Activated T-cell treated with anti-CD3 and anti-CD28 coated beads, Interleukin-2, amount 50 U/mL, for 1 hour (primary cell): ENCODE data around the gene SMAD6.
A peak's percentile ranks its signal among the peaks of the same experiment; 100 is the strongest.
"Not testable (repeated sequence)": the region's sequence is repeated elsewhere in the genome, so short reads cannot be mapped to it uniquely, and the experiment has no call there.

Experiments
- DNase-seq: peaks from one replicate; pipeline ENCODE4 v3.0.0-alpha.2; 2020

SMAD6 gene

GRCh38 chr15:66677336-66677735, 24.7 kb upstream of the SMAD6 start:
- DNase-seq = no peak

- DNase-seq = no peak
Measured at GRCh38 chr15:66679061-66679656, 22.9 kb upstream of the SMAD6 start.

GRCh38 chr15:66679657-66680108, 22.4 kb upstream of the SMAD6 start:
- no peak for DNase-seq

GRCh38 chr15:66680502-66680901, 21.5 kb upstream of the SMAD6 start:
- DNase-seq = no peak

- DNase-seq = no peak
Measured at GRCh38 chr15:66681395-66681794, 20.6 kb upstream of the SMAD6 start.

GRCh38 chr15:66682246-66682645, 19.8 kb upstream of the SMAD6 start:
- no peak for DNase-seq

- no peak for DNase-seq
Measured at GRCh38 chr15:66682865-66683264, 19.2 kb upstream of the SMAD6 start.

GRCh38 chr15:66684136-66684681, 17.8 kb upstream of the SMAD6 start:
- no peak for DNase-seq

GRCh38 chr15:66685638-66686150, 16.3 kb upstream of the SMAD6 start:
- DNase-seq = no peak

- DNase-seq = not testable (repeated sequence)
Measured at GRCh38 chr15:66690912-66691311, 11.1 kb upstream of the SMAD6 start.

- no peak for DNase-seq
Measured at GRCh38 chr15:66691727-66692126, 10.3 kb upstream of the SMAD6 start.

- no peak for DNase-seq
Measured at GRCh38 chr15:66692391-66692790, 9.6 kb upstream of the SMAD6 start.

GRCh38 chr15:66692808-66693596, 9.0 kb upstream of the SMAD6 start:
- DNase-seq = no peak

- DNase-seq = no peak
Measured at GRCh38 chr15:66696770-66697169, 5.3 kb upstream of the SMAD6 start.

GRCh38 chr15:66698318-66698961, 3.6 kb upstream of the SMAD6 start:
- no peak for DNase-seq

GRCh38 chr15:66698971-66699370, 3.1 kb upstream of the SMAD6 start:
- no peak for DNase-seq

GRCh38 chr15:66700412-66700801, 1.6 kb upstream of the SMAD6 start:
- no peak for DNase-seq

- DNase-seq = peak; percentile 88
Measured at GRCh38 chr15:66700802-66701421, 1.1 kb upstream of the SMAD6 start.

GRCh38 chr15:66701422-66702034, 508 bp upstream of the SMAD6 start:
- DNase-seq = no peak

GRCh38 chr15:66702787-66703539, 927 bp downstream of the SMAD6 start:
- peak; percentile 43 for DNase-seq

GRCh38 chr15:66703540-66703941, 1.5 kb downstream of the SMAD6 start:
- DNase-seq = peak; percentile 48
